ENCODE measurements around the gene PPP2R2C. TPM values are rescaled to one million over a fixed set of nuclear protein-coding genes. Genes with fewer than 3 reads are reported as not detected.

Gene PPP2R2C
- total RNA-seq, 2 donors from 2014 or later = not detected

DNA sequence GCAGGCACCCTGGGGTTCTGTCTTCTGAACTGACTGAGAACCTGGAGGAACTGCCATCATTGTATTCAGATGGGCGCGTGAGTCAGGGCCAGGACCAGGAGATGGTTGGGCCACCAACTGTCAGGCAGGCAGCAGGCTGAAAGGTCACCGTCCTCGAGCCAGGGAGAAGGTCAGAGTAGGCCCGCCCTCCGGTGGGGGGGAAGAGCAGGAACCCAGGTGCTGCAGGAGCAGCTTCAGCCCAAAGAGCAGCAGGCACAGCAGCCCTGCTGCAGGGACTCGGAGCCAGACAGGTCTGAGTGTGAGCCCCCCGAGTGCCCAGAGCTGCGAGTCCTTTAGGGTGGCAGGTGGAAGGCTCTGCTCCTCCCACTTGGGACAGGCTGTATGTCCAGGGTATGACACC lies 176.4 kb downstream of the PPP2R2C start:
- no peaks in the 10 kb centered on the region for H3K36me3 Mint-ChIP-seq (ENCODE audit: low read depth)
- H3K27me3 Mint-ChIP-seq = no peaks in the 10 kb centered on the region
- H3K27ac Mint-ChIP-seq = no peak overlapping the region
- no peaks in the 10 kb centered on the region for H3K9me3 Mint-ChIP-seq
- ATAC-seq (replicated peaks) = no peak
- no peaks in the 10 kb centered on the region for H3K4me1 Mint-ChIP-seq
- H3K4me3 Mint-ChIP-seq = no peak overlapping the region

DNA sequence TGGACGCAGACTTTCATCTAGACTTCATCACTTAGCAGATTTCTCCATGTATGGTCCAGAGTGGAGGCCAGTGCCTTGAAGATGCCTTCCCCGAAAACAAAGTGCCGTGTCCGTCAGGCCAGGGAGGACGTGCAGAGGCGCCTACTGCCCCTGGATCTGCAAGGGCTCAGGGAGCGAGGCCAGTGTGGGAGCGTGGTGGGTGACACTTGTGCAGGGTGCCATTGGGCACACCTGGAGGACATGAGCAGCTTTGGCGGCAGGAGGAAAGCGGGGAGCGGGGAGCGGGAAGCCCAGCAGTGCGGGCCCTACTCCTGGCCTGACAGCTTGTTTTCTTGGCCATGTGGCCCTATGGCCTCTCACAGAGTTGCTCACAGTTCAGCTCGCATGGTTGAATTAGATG lies 176.9 kb downstream of the PPP2R2C start:
- no peak overlapping the region for H3K27ac Mint-ChIP-seq
- H3K36me3 Mint-ChIP-seq (ENCODE audit: low read depth) = no peaks in the 10 kb centered on the region
- no peaks in the 10 kb centered on the region for H3K4me1 Mint-ChIP-seq
- ATAC-seq (replicated peaks) = no peak
- no peak overlapping the region for H3K4me3 Mint-ChIP-seq
- H3K27me3 Mint-ChIP-seq = no peaks in the 10 kb centered on the region
- no peaks in the 10 kb centered on the region for H3K9me3 Mint-ChIP-seq

- Mint-ChIP-seq H3K9me3 (no peaks in the 10 kb centered on the region), H3K27me3 (no peaks in the 10 kb centered on the region), H3K36me3 (ENCODE audit: low read depth) (no peaks in the 10 kb centered on the region), H3K27ac (no peak overlapping the region), H3K4me3 (no peak overlapping the region), H3K4me1 (no peaks in the 10 kb centered on the region)
- ATAC-seq (replicated peaks) = no peak
Measured at GRCh38 chr4:6294705-6295421, 177.6 kb downstream of the PPP2R2C start.

GRCh38 chr4:6293661-6294060 lies 178.8 kb downstream of the PPP2R2C start:
- no peaks in the 10 kb centered on the region for H3K27me3 Mint-ChIP-seq
- H3K4me3 Mint-ChIP-seq = no peak overlapping the region
- no peak for ATAC-seq (replicated peaks)
- no peak overlapping the region for H3K27ac Mint-ChIP-seq
- no peaks in the 10 kb centered on the region for H3K4me1 Mint-ChIP-seq
- no peaks in the 10 kb centered on the region for H3K36me3 Mint-ChIP-seq (ENCODE audit: low read depth)
- no peaks in the 10 kb centered on the region for H3K9me3 Mint-ChIP-seq

- H3K27me3 Mint-ChIP-seq = no peaks in the 10 kb centered on the region
- ATAC-seq (replicated peaks) = no peak
- H3K4me3 Mint-ChIP-seq = no peak overlapping the region
- no peaks in the 10 kb centered on the region for H3K4me1 Mint-ChIP-seq
- no peak overlapping the region for H3K27ac Mint-ChIP-seq
- no peaks in the 10 kb centered on the region for H3K36me3 Mint-ChIP-seq (ENCODE audit: low read depth)
- no peaks in the 10 kb centered on the region for H3K9me3 Mint-ChIP-seq
Measured at GRCh38 chr4:6293097-6293445, 179.3 kb downstream of the PPP2R2C start.

DNA sequence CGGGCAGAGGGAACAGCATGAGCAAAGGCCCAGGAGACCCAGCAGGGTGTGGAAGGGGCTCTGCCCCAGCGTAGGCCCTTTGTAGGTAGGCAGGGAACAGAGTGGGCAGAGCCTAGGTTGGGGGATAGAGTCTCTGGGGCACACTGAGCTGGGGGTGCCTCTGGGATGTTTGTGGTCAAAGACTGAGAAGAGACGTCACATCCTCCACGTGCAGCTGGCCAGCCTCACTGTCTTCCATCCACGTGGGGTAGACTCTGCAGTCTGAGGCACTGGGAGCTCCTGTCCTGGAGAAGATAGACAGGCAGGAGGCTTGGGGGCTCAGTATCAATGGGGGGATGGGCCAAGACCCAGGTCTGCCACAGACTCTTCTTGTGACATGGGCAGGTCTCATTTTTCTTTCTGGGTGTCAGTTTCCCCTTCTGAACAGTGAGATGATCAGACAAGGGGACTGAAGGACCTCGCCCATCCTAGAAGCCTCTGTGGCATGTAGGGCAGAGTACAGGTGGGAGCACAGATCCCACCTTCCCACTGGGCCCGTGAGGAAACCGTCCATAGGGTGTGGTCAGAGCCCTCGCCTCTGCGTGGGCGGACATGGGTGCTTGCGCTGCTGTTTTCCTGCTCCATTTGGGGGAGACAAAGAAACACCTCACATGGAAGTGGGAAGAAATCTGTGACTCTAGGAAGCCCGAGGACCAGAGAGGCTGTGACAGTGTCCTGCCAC lies 179.9 kb downstream of the PPP2R2C start:
- no peaks in the 10 kb centered on the region for H3K9me3 Mint-ChIP-seq
- ATAC-seq (replicated peaks) = no peak
- no peak overlapping the region for H3K4me3 Mint-ChIP-seq
- H3K36me3 Mint-ChIP-seq (ENCODE audit: low read depth) = no peaks in the 10 kb centered on the region
- H3K27me3 Mint-ChIP-seq = no peaks in the 10 kb centered on the region
- peak overlapping the region; percentile 33 for H3K27ac Mint-ChIP-seq
- no peaks in the 10 kb centered on the region for H3K4me1 Mint-ChIP-seq

- Mint-ChIP-seq H3K27me3 (no peaks in the 10 kb centered on the region), H3K27ac (no peak overlapping the region), H3K4me1 (no peaks in the 10 kb centered on the region), H3K36me3 (ENCODE audit: low read depth) (no peaks in the 10 kb centered on the region), H3K4me3 (no peak overlapping the region), H3K9me3 (no peaks in the 10 kb centered on the region)
- no peak for ATAC-seq (replicated peaks)
Measured at GRCh38 chr4:6291784-6292297, 180.6 kb downstream of the PPP2R2C start.

GRCh38 chr4:6290769-6291547 lies 181.5 kb downstream of the PPP2R2C start:
- Mint-ChIP-seq H3K4me1 (no peaks in the 10 kb centered on the region), H3K9me3 (no peaks in the 10 kb centered on the region), H3K36me3 (ENCODE audit: low read depth) (no peaks in the 10 kb centered on the region), H3K27ac (no peak overlapping the region), H3K27me3 (no peaks in the 10 kb centered on the region), H3K4me3 (no peak overlapping the region)
- no peak for ATAC-seq (replicated peaks)

DNA sequence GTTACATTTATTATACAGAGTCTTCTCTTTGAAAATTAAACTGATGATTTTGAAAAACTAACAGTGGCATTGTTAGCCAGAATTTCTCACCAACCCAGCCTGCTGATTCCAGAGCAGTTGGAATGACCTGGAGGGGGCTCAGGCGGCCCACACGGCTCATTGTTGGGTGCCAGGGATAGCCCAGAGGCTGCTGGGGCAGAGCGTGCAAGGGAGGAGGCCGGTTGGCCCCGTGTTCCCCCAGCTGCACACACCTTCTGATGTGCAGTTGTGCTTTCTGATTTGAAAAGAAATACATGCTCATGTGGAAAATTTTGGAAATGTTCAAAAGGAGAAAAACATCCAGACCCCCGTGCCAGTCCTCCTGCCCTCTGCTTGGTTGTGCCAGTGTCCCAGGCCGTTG lies 182.2 kb downstream of the PPP2R2C start:
- no peak for ATAC-seq (replicated peaks)
- Mint-ChIP-seq H3K4me3 (no peak overlapping the region), H3K9me3 (no peaks in the 10 kb centered on the region), H3K27me3 (no peaks in the 10 kb centered on the region), H3K36me3 (ENCODE audit: low read depth) (no peaks in the 10 kb centered on the region), H3K27ac (no peak overlapping the region), H3K4me1 (no peaks in the 10 kb centered on the region)

DNA sequence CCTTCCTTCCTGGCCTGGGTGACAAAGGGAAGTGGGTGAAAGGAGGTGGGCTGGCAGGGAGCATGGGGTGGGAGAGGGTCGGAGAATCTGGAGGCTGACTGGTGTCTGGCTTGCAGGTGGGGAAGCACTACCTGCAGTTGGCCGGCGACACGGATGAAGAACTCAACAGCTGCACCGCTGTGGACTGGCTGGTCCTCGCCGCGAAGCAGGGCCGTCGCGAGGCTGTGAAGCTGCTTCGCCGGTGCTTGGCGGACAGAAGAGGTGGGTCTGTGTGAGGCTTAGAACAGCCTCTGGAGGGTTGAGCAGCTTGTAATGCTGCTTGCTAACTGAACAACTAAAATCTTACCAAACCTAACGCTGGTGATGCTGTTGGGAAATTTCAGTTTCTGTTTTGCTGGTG lies 183.5 kb downstream of the PPP2R2C start:
- Mint-ChIP-seq H3K4me3 (no peak overlapping the region), H3K9me3 (no peaks in the 10 kb centered on the region), H3K4me1 (no peaks in the 10 kb centered on the region), H3K27ac (no peak overlapping the region), H3K36me3 (ENCODE audit: low read depth) (no peaks in the 10 kb centered on the region), H3K27me3 (no peaks in the 10 kb centered on the region)
- ATAC-seq (replicated peaks) = no peak

- Mint-ChIP-seq H3K27me3 (no peaks in the 10 kb centered on the region), H3K4me3 (no peak overlapping the region), H3K9me3 (no peaks in the 10 kb centered on the region), H3K27ac (no peak overlapping the region), H3K36me3 (ENCODE audit: low read depth) (no peaks in the 10 kb centered on the region), H3K4me1 (no peaks in the 10 kb centered on the region)
- ATAC-seq (replicated peaks) = no peak
Measured at GRCh38 chr4:6288342-6288741, 184.1 kb downstream of the PPP2R2C start.

DNA sequence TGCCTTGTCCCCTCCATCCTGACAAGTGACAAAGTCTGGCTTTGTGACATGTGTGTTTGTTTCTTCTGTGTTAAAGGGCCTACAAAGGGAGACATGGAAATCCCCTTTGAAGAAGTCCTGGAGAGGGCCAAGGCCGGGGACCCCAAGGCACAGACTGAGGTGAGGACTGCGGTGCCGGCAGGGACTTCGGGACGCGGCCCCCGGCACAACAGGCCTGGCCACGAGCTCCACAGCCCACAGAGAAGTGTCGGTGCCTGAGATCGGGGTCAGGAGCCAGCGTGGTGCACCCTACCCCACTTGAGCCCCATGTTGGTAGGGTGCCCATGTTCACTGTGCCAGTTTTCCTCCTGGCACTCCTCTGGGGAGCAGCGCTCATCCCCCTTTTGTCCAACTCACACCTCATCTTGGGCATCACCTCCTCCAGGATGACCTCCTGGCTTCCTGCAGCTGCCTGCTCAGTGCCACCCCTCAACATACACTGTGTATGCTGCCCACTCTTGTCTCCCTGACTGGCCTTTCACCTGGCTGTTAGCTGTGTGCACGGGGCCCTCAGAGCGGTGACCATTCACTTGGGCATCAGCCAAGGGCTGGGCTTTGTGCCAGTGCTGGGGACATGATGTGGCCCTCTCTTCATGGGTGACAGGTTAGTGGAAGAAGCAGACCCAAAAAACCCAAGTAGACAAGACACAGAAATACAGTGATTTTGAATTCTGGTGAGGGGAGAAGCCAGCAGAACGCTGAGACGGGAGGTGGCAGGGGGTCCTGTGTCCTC lies 185.2 kb downstream of the PPP2R2C start:
- no peaks in the 10 kb centered on the region for H3K27me3 Mint-ChIP-seq
- no peak for ATAC-seq (replicated peaks)
- H3K36me3 Mint-ChIP-seq (ENCODE audit: low read depth) = no peaks in the 10 kb centered on the region
- H3K4me3 Mint-ChIP-seq = no peak overlapping the region
- H3K9me3 Mint-ChIP-seq = no peaks in the 10 kb centered on the region
- H3K27ac Mint-ChIP-seq = no peak overlapping the region
- no peaks in the 10 kb centered on the region for H3K4me1 Mint-ChIP-seq

GRCh38 chr4:6283282-6283681 lies 189.1 kb downstream of the PPP2R2C start:
- Mint-ChIP-seq H3K27ac (no peak overlapping the region), H3K9me3 (no peaks in the 10 kb centered on the region), H3K4me1 (peaks cover 5% of the 10 kb centered on the region), H3K36me3 (ENCODE audit: low read depth) (no peaks in the 10 kb centered on the region), H3K4me3 (no peak overlapping the region), H3K27me3 (no peaks in the 10 kb centered on the region)
- ATAC-seq (replicated peaks) = no peak

- no peak overlapping the region for H3K27ac Mint-ChIP-seq
- H3K36me3 Mint-ChIP-seq (ENCODE audit: low read depth) = no peaks in the 10 kb centered on the region
- no peaks in the 10 kb centered on the region for H3K27me3 Mint-ChIP-seq
- H3K4me1 Mint-ChIP-seq = peaks cover 5% of the 10 kb centered on the region
- H3K9me3 Mint-ChIP-seq = no peaks in the 10 kb centered on the region
- H3K4me3 Mint-ChIP-seq = no peak overlapping the region
- ATAC-seq (replicated peaks) = no peak
Measured at GRCh38 chr4:6282314-6282771, 190.1 kb downstream of the PPP2R2C start.

Data from activated T-helper 17 cell treated with anti-CD3 and anti-CD28 coated beads, Interleukin-2, amount 50 U/mL, for 72 hours (primary cell).